ENCODE data around the gene MBOAT7.

- no peak for TF ChIP-seq POLR2A (IDR thresholded peaks at IDR 0.05)
- TF ChIP-seq CTCF (IDR thresholded peaks at IDR 0.05), result no peak
Observed at GRCh38 chr19:54233941-54234340, 44.6 kb upstream of the MBOAT7 start.

All from stomach (tissue), 4 donors.